CD8-positive, alpha-beta memory T cell (primary cell): ENCODE results near the gene TOP2B. TPM values are rescaled to one million over a fixed set of nuclear protein-coding genes. Genes with fewer than 3 reads are reported as not detected.

Experiments
- CTCF ChIA-PET: fragments of 350-600 bp; sonication (Branson Sonifier 250); formaldehyde crosslinking; loops from one replicate; lab custom pipeline; 2021; ENCODE audit warnings: antibody characterized with exemption; lab: Charles Lee
- POLR2A ChIA-PET: fragments of 350-600 bp; sonication (Branson Sonifier 250); formaldehyde crosslinking; loops from one replicate; lab custom pipeline; 2021; ENCODE audit warnings: antibody characterized with exemption; lab: Charles Lee
- DNase-seq, 5 donors: peaks; one replicate each; pipeline versions ENCODE4 v3.0.0 to v3.0.0-alpha.2; 2020 to 2022; ENCODE audit warnings: mixed read lengths in 1 of 5
- H3K27ac ChIP-seq: one replicate; pipeline ENCODE4 v1.7.0; 2013; ENCODE audit warnings: low read depth, mild to moderate bottlenecking, low read length, moderate library complexity
- H3K27me3 ChIP-seq: 2 replicates; pipeline ENCODE4 v1.7.0; 2013; ENCODE audit warnings: low read length, mild to moderate bottlenecking; ENCODE audit not compliant: insufficient read depth, poor library complexity, severe bottlenecking
- H3K36me3 ChIP-seq: 2 replicates; pipeline ENCODE4 v1.7.0; 2013; ENCODE audit warnings: mild to moderate bottlenecking, low read length, moderate library complexity; ENCODE audit not compliant: insufficient read depth
- H3K4me1 ChIP-seq: 2 replicates; pipeline ENCODE4 v1.7.0; 2013; ENCODE audit warnings: mild to moderate bottlenecking, low read length, moderate library complexity; ENCODE audit not compliant: insufficient read depth
- H3K4me3 ChIP-seq: 2 replicates; pipeline ENCODE4 v1.7.0; 2013; ENCODE audit warnings: mild to moderate bottlenecking, low read length
- H3K9me3 ChIP-seq: 2 replicates; pipeline ENCODE4 v1.7.0; 2013; ENCODE audit warnings: mild to moderate bottlenecking, low read length
- H3K27ac Mint-ChIP-seq, 8 donors: one replicate each; pipeline ENCODE4 v1.8.0; 2020 to 2021; ENCODE audit warnings: mixed read lengths in 8 of 8, mild to moderate bottlenecking in 6 of 8, inconsistent platforms in 3 of 8, moderate library complexity in 3 of 8
- H3K27me3 Mint-ChIP-seq, 2 donors: one replicate each; pipeline ENCODE4 v1.8.0; 2020 to 2021; ENCODE audit warnings: mixed read lengths in 2 of 2, mild to moderate bottlenecking in 1 of 2, moderate library complexity in 1 of 2
- H3K36me3 Mint-ChIP-seq, 3 donors: one replicate each; pipeline ENCODE4 v1.8.0; 2020 to 2021; ENCODE audit warnings: mixed read lengths in 3 of 3, inconsistent platforms in 1 of 3, mild to moderate bottlenecking in 1 of 3
- H3K4me1 Mint-ChIP-seq, 3 donors: one replicate each; pipeline ENCODE4 v1.8.0; 2020 to 2021; ENCODE audit warnings: mixed read lengths in 3 of 3, inconsistent platforms in 1 of 3, mild to moderate bottlenecking in 1 of 3
- H3K4me3 Mint-ChIP-seq, 7 donors: one replicate each; pipeline ENCODE4 v1.8.0; 2020 to 2021; ENCODE audit warnings: mixed read lengths in 7 of 7, mild to moderate bottlenecking in 6 of 7, moderate library complexity in 4 of 7, inconsistent platforms in 2 of 7
- H3K9me3 Mint-ChIP-seq, 5 donors: one replicate each; pipeline ENCODE4 v1.8.0; 2020 to 2022; ENCODE audit warnings: mixed read lengths in 5 of 5, mild to moderate bottlenecking in 3 of 5, moderate library complexity in 2 of 5, inconsistent platforms in 1 of 5
- polyA plus RNA-seq: library from polyadenylated mRNA; unstranded; fragments of 300-500 nt; fragmentation: Illumina TruSeq; gene quantifications from one replicate; pipeline ENCODE4 v1.2.3, GENCODE V29; 2021
- total RNA-seq, 2 experiments: library from RNA; stranded (reverse); gene quantifications; one replicate each; pipeline ENCODE4 v1.2.3, GENCODE V29; 2021

The TOP2B gene
- total and polyA plus RNA-seq, 3 experiments from 2014 or later = 96.5 to 99.6 (median 98.6) TPM

DNA sequence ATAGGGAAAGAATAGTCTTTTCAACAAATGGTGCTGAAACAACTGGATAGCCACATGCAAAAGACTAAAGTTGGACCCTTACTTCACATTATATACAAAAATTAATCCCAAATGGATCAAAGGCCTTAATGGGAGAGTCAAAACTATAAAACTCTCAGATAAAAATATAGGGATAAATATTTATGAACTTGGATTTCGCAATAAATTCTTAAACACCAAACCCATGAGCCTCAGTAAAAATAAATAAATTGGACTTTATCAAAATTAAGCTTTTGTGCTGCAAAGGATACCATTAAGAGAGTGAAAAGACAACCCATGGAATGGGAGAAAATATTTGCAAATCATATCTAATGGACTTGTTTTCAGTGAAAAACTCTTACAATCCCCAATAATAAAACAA lies 18.7 kb upstream of the TOP2B start:
- Histone ChIP-seq H3K36me3 (no peaks in the 10 kb centered on the region), H3K27ac (no peak overlapping the region), H3K4me3 (no peak overlapping the region), H3K4me1 (no peaks in the 10 kb centered on the region), H3K27me3 (no peaks in the 10 kb centered on the region), H3K9me3 (no peaks in the 10 kb centered on the region)
- Mint-ChIP-seq H3K36me3 (peaks cover 0 to 3% (median 0%) of the 10 kb centered on the region in 3 donors), H3K4me1 (no peaks in the 10 kb centered on the region), H3K4me3 (no peak overlapping the region), H3K27ac (no peak overlapping the region), H3K9me3 (no peaks in the 10 kb centered on the region), H3K27me3 (peaks cover 2 to 7% of the 10 kb centered on the region in 2 donors)
- POLR2A ChIA-PET = no interaction called here
- CTCF ChIA-PET = interaction anchor here (1.9 kb wide), 1 partner anchor 35 kb away, joined by 5 read pairs; no protein-coding TSS in a partner anchor
- DNase-seq = no peak

DNA sequence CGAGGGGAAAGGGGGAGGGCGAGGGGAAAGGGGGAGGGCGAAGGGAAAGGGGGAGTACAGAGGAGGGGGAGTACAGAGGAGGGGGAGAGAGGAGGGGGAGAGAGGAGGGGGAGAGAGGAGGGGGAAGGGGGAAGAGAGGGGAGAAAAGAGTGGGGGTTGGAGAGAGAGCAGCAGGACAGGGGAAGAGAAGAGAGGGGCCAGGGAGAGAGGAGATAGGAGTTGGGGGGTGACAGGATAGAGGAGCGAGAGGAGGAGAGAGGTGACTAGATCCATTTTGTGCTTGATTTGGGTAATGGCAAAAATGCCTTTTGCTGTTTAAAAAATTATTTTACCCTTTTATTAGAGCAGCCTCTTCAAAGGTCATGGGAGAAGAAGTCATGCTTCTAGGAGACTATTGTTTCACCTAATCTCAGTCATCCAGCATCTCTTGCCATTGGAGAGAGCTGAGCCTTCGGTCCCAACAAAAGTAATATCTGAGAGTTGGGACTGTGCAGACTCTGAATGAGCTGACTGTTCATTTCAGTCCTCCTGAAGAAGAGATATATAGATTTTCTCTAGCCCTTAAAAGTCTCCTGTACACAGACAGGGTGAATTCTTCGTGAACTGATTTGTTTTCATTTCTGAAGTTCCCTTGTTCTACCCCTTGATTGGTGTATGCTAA lies 15.1 kb upstream of the TOP2B start:
- H3K9me3 ChIP-seq = no peaks in the 10 kb centered on the region
- H3K4me1 ChIP-seq = no peaks in the 10 kb centered on the region
- CTCF ChIA-PET = no interaction called here
- no peak overlapping the region for H3K27ac ChIP-seq
- no peaks in the 10 kb centered on the region for H3K4me1 Mint-ChIP-seq
- no peaks in the 10 kb centered on the region for H3K9me3 Mint-ChIP-seq
- POLR2A ChIA-PET = no interaction called here
- H3K4me3 ChIP-seq = no peak overlapping the region
- no peaks in the 10 kb centered on the region for H3K36me3 ChIP-seq
- peaks cover 0 to 7% of the 10 kb centered on the region in 2 donors for H3K27me3 Mint-ChIP-seq
- no peak overlapping the region for H3K4me3 Mint-ChIP-seq
- H3K36me3 Mint-ChIP-seq = peaks cover 0 to 2% (median 0%) of the 10 kb centered on the region in 3 donors
- H3K27ac Mint-ChIP-seq = no peak overlapping the region
- no peak for DNase-seq
- H3K27me3 ChIP-seq = no peaks in the 10 kb centered on the region

DNA sequence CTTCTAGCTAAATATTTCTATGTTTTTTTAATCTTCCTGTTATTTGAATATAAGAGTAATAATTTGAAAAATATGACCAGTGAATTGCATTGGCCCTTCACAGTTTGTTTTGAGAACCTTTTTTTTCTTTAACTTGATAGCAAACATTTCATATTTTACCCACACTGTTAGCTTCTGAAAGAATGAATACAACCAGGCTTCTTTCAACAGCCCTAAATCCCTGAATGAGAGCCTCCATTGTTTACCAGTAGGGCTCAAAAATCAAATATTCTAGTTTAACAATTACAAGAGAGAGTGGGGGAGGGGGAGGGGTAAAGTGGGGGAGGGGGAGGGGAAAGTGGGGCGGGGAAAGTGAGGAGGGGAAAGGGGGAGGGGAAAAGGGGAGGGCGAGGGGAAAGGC lies 14.5 kb upstream of the TOP2B start:
- POLR2A ChIA-PET = no interaction called here
- no peaks in the 10 kb centered on the region for H3K36me3 ChIP-seq
- Mint-ChIP-seq H3K4me3 (no peak overlapping the region), H3K4me1 (no peaks in the 10 kb centered on the region), H3K27me3 (peaks cover 0 to 9% of the 10 kb centered on the region in 2 donors), H3K36me3 (peaks cover 0 to 2% (median 0%) of the 10 kb centered on the region in 3 donors), H3K9me3 (no peaks in the 10 kb centered on the region), H3K27ac (no peak overlapping the region)
- no peak overlapping the region for H3K4me3 ChIP-seq
- no peaks in the 10 kb centered on the region for H3K27me3 ChIP-seq
- H3K9me3 ChIP-seq = no peaks in the 10 kb centered on the region
- H3K27ac ChIP-seq = no peak overlapping the region
- DNase-seq = no peak
- no peaks in the 10 kb centered on the region for H3K4me1 ChIP-seq
- CTCF ChIA-PET = no interaction called here

DNA sequence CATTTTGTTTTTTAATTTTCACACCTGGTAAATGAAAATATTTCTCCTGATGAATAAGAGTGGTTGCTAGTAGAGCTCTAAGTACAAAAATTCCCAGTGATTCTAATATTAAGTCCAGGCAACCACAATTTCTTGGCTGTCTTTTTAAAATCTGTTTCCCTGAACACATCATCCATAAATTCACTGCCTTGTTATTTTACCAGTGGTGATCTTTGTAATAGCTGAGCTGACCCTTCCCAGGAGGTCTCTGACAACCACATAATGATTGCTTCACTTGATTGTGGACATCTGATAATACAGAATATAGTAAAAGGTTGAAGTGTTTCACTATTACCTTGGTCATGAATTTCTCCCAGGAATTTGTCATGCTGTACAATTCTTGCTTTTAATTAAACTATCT lies 13.9 kb upstream of the TOP2B start:
- Histone ChIP-seq H3K4me3 (no peak overlapping the region), H3K27ac (no peak overlapping the region), H3K4me1 (no peaks in the 10 kb centered on the region), H3K9me3 (no peaks in the 10 kb centered on the region), H3K36me3 (no peaks in the 10 kb centered on the region), H3K27me3 (no peaks in the 10 kb centered on the region)
- no peak overlapping the region for H3K27ac Mint-ChIP-seq
- H3K27me3 Mint-ChIP-seq = peaks cover 0 to 9% of the 10 kb centered on the region in 2 donors
- H3K9me3 Mint-ChIP-seq = no peaks in the 10 kb centered on the region
- H3K4me3 Mint-ChIP-seq = no peak overlapping the region
- no peaks in the 10 kb centered on the region for H3K4me1 Mint-ChIP-seq
- ChIA-PET POLR2A (no interaction called here), CTCF (no interaction called here)
- H3K36me3 Mint-ChIP-seq = peaks cover 0 to 2% (median 0%) of the 10 kb centered on the region in 3 donors
- DNase-seq = no peak

DNA sequence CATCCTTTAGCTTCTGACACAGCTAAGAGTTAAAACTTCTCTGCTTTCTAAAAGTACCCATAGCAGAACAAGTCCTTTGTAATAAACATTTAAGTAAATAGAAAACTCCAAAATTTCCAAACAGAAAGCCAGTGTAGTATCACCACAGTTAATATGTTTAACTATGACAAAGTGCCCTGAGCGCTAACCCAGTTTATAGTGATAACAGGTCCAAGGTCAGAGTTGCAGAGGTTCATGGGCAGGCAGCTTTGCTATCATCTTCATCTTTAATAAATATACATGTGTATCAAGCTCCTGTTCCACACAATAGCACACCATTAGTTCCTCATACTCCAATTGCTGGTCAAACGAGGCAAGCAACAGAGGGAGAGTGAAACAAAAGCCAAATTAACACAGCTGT lies 12.4 kb upstream of the TOP2B start:
- POLR2A ChIA-PET = no interaction called here
- Mint-ChIP-seq H3K27me3 (peaks cover 0 to 9% of the 10 kb centered on the region in 2 donors), H3K4me3 (no peak overlapping the region), H3K27ac (no peak overlapping the region), H3K4me1 (no peaks in the 10 kb centered on the region), H3K9me3 (no peaks in the 10 kb centered on the region), H3K36me3 (peaks cover 0 to 2% (median 0%) of the 10 kb centered on the region in 3 donors)
- CTCF ChIA-PET = no interaction called here
- no peaks in the 10 kb centered on the region for H3K9me3 ChIP-seq
- no peak overlapping the region for H3K4me3 ChIP-seq
- no peaks in the 10 kb centered on the region for H3K36me3 ChIP-seq
- H3K4me1 ChIP-seq = no peaks in the 10 kb centered on the region
- no peak for DNase-seq
- H3K27ac ChIP-seq = no peak overlapping the region
- H3K27me3 ChIP-seq = no peaks in the 10 kb centered on the region

DNA sequence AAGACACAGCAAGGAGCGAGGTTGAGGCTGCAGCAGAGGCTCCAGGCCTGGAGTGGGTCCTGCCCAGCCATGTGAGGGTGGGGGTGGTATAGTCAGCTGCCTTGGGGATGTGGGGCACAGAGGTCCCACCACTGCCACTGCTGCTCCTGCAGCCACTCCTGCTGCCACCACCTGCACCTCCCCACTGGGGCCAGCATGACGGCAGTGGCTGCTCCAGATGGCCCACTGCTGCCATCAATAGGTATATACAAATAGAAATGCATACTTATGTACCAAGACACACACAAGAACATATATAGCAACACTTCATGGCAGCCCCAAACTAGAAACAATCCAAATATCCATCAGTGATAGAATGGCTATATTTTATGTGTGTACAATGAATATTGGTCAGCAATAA lies 10.0 kb upstream of the TOP2B start:
- ChIA-PET CTCF (no interaction called here), POLR2A (no interaction called here)
- H3K27ac Mint-ChIP-seq = no peak overlapping the region
- no peaks in the 10 kb centered on the region for H3K27me3 ChIP-seq
- no peak overlapping the region for H3K4me3 Mint-ChIP-seq
- H3K36me3 Mint-ChIP-seq = peaks cover 0 to 2% (median 0%) of the 10 kb centered on the region in 3 donors
- H3K4me3 ChIP-seq = no peak overlapping the region
- H3K4me1 Mint-ChIP-seq = no peaks in the 10 kb centered on the region
- no peak overlapping the region for H3K27ac ChIP-seq
- H3K4me1 ChIP-seq = no peaks in the 10 kb centered on the region
- no peaks in the 10 kb centered on the region for H3K9me3 Mint-ChIP-seq
- no peaks in the 10 kb centered on the region for H3K36me3 ChIP-seq
- no peaks in the 10 kb centered on the region for H3K9me3 ChIP-seq
- H3K27me3 Mint-ChIP-seq = peaks cover 0 to 9% of the 10 kb centered on the region in 2 donors
- DNase-seq = no peak

DNA sequence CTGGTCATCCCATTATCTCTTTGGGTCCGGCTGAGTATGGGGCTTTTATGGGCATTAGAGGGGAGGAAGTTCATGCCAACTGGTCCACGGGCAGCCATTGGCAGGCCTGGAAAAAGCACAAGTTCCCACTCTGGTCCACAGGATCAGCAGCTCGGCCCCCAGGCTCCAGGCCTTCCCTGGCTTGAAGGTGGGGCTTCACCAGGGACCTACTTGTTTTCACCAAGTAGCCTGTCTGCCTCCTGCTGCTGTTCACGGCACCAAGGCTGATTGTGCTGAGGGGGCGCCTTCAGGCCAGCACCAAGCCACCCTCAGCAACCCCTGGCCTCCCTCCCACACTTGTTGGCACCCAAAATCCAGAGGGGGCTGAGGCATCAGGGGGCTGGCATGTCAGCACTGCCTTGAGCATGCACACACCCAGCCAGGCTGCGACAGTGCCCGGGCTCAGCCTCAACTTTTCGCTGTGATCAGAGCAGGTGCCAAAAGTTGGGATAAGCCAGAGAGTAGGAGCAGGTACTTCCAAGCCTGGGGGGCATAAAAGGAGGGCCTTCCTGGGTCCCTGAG lies 9.1 kb upstream of the TOP2B start:
- Histone ChIP-seq H3K4me3 (no peak overlapping the region), H3K4me1 (no peaks in the 10 kb centered on the region), H3K27me3 (no peaks in the 10 kb centered on the region), H3K9me3 (no peaks in the 10 kb centered on the region), H3K36me3 (no peaks in the 10 kb centered on the region), H3K27ac (no peak overlapping the region)
- Mint-ChIP-seq H3K27ac (no peak overlapping the region), H3K4me3 (no peak overlapping the region), H3K9me3 (no peaks in the 10 kb centered on the region), H3K4me1 (no peaks in the 10 kb centered on the region), H3K36me3 (peaks cover 0 to 2% (median 0%) of the 10 kb centered on the region in 3 donors), H3K27me3 (peaks cover 0 to 9% of the 10 kb centered on the region in 2 donors)
- DNase-seq = no peak
- ChIA-PET CTCF (interaction anchor here (0.9 kb wide), 1 partner anchor 26 kb away, joined by 3 read pairs; no protein-coding TSS in a partner anchor), POLR2A (no interaction called here)
